Endothelial cell of umbilical vein (primary cell): ENCODE measurements around the gene LOXL1. TPM values are rescaled to one million over a fixed set of nuclear protein-coding genes. Genes with fewer than 3 reads are reported as not detected.

Source experiments
- BruUV-seq: library from RNA; stranded (reverse); fragments of 400-500 nt; replicated peaks from 2 replicates; lab custom pipeline; 2021; lab: Mats Ljungman, UMichigan
- CTCF ChIA-PET: fragments of 300-600, 350-600 bp; sonication (Branson Sonifier 250); formaldehyde crosslinking; loops from one replicate; lab custom pipeline; 2021; ENCODE audit warnings: antibody characterized with exemption, inconsistent platforms; lab: Charles Lee
- POLR2A ChIA-PET: fragments of 300-600, 350-600 bp; sonication (Branson Sonifier 250); formaldehyde crosslinking; loops from one replicate; lab custom pipeline; 2021; ENCODE audit warnings: antibody characterized with exemption, inconsistent platforms; lab: Charles Lee
- DNase-seq: peaks from one replicate; pipeline ENCODE4 v3.0.0-alpha.2; 2011; ENCODE audit warnings: low read depth, low spot score
- FAIRE-seq: peaks from 2 replicates; lab custom pipeline; 2011; peaks lifted over from hg19 to GRCh38; lab: Jason Lieb, UNC
- H2AFZ ChIP-seq: 2 replicates; pipeline ENCODE4 v1.6.0; 2012; ENCODE audit warnings: low read depth, low read length, control low read depth, inconsistent platforms
- H3K27ac ChIP-seq: 2 replicates; pipeline ENCODE4 v1.5.1; 2011; ENCODE audit warnings: low read depth, mild to moderate bottlenecking, control low read depth, low read length, moderate library complexity; ENCODE audit not compliant: insufficient read depth
- H3K27me3 ChIP-seq, 2 experiments: 2 replicates each; pipeline versions ENCODE4 v1.6.0 to v1.6.1; 2011; ENCODE audit warnings: low read length in 2 of 2, mixed read lengths in 1 of 2; ENCODE audit not compliant: control insufficient read depth in 2 of 2, insufficient read depth in 2 of 2
- H3K36me3 ChIP-seq, 2 experiments: 2 replicates in 1 of 2; 3 replicates in 1 of 2; pipeline ENCODE4 v1.5.1; 2011; ENCODE audit warnings: low read length in 2 of 2, mild to moderate bottlenecking in 1 of 2, moderate library complexity in 1 of 2; ENCODE audit not compliant: control insufficient read depth in 2 of 2, insufficient read depth in 2 of 2; ENCODE audit errors: extremely low read depth in 1 of 2
- H3K4me1 ChIP-seq: 3 replicates; pipeline ENCODE4 v1.5.1; 2011; ENCODE audit warnings: mild to moderate bottlenecking, low read length; ENCODE audit not compliant: control insufficient read depth, insufficient read depth; ENCODE audit errors: extremely low read depth
- H3K4me2 ChIP-seq: 2 replicates; pipeline ENCODE4 v1.6.1; 2011; ENCODE audit warnings: low read length, control low read depth, mixed read lengths; ENCODE audit not compliant: insufficient read depth
- H3K4me3 ChIP-seq, 3 experiments: fragments of 200-600 bp in 1 of 3; sonication (generic), shearing (Covaris generic) in 1 of 3; replicated peaks in 1 of 3; 2 replicates each; pipeline ENCODE4 v1.5.1; 2011 to 2016; ENCODE audit warnings: control low read depth in 3 of 3, low read length in 3 of 3, mild to moderate bottlenecking in 2 of 3, inconsistent platforms in 1 of 3, low read depth in 1 of 3, moderate library complexity in 1 of 3; ENCODE audit not compliant: insufficient read depth in 1 of 3
- H3K79me2 ChIP-seq: 2 replicates; pipeline ENCODE4 v1.6.0; 2012; ENCODE audit warnings: low read length, inconsistent platforms; ENCODE audit not compliant: control insufficient read depth, insufficient read depth
- H3K9ac ChIP-seq: replicated peaks from 2 replicates; pipeline ENCODE3; 2011; ENCODE audit warnings: low read length, control low read depth; ENCODE audit not compliant: insufficient read depth; ENCODE audit errors: extremely low read depth
- H3K9me1 ChIP-seq: replicated peaks from 3 replicates; pipeline ENCODE4 v1.6.0; 2011; ENCODE audit warnings: mild to moderate bottlenecking, low read length; ENCODE audit not compliant: control insufficient read depth, insufficient read depth; ENCODE audit errors: extremely low read depth
- H3K9me3 ChIP-seq: replicated peaks from 2 replicates; pipeline ENCODE4 v1.5.1; 2012; ENCODE audit warnings: low read length, inconsistent platforms; ENCODE audit not compliant: control insufficient read depth, insufficient read depth
- H4K20me1 ChIP-seq: replicated peaks from 2 replicates; pipeline ENCODE3; 2011; ENCODE audit warnings: mild to moderate bottlenecking, low read length; ENCODE audit not compliant: control insufficient read depth, insufficient read depth; ENCODE audit errors: extremely low read depth
- CTCF ChIP-seq, 2 donors: IDR thresholded peaks; 1 replicate in 1 of 2; 2 replicates in 1 of 2; pipeline ENCODE4 v1.5.1; 2011; ENCODE audit warnings: low read length in 2 of 2, mild to moderate bottlenecking in 2 of 2, moderate library complexity in 2 of 2, control low read depth in 1 of 2, inconsistent platforms in 1 of 2, low read depth in 1 of 2; ENCODE audit not compliant: insufficient read depth in 1 of 2; ENCODE audit errors: extremely low read depth in 1 of 2
- EZH2 ChIP-seq: IDR thresholded peaks from 2 replicates; pipeline ENCODE4 v1.6.1; 2012; ENCODE audit warnings: borderline replicate concordance, low read depth, mild to moderate bottlenecking, moderate library complexity, low read length, inconsistent platforms; ENCODE audit not compliant: severe bottlenecking
- FOS ChIP-seq: IDR thresholded peaks from 2 replicates; pipeline ENCODE4 v1.6.1; 2011; ENCODE audit warnings: mild to moderate bottlenecking, low read length, moderate library complexity, borderline replicate concordance; ENCODE audit not compliant: insufficient read depth
- GATA2 ChIP-seq: IDR thresholded peaks from 2 replicates; pipeline ENCODE4 v1.7.0; 2011; ENCODE audit warnings: low read depth, mild to moderate bottlenecking, moderate library complexity, mixed read lengths, low read length; ENCODE audit not compliant: insufficient read length, insufficient read depth
- JUN ChIP-seq: IDR thresholded peaks from 2 replicates; pipeline ENCODE4 v1.6.1; 2011; ENCODE audit warnings: borderline replicate concordance, low read depth; ENCODE audit not compliant: insufficient read length, insufficient read depth
- MAX ChIP-seq: IDR thresholded peaks from 2 replicates; pipeline ENCODE4 v1.6.1; 2011; ENCODE audit not compliant: insufficient read depth, insufficient read length
- MYC ChIP-seq: IDR thresholded peaks from one replicate; pipeline ENCODE4 v1.6.1; 2011; ENCODE audit warnings: mild to moderate bottlenecking, low read depth, low read length
- POLR2A ChIP-seq: IDR thresholded peaks from 2 replicates; pipeline ENCODE4 v1.6.1; 2012; ENCODE audit warnings: low read depth, mild to moderate bottlenecking, control low read depth, low read length
- POLR2AphosphoS5 ChIP-seq: IDR thresholded peaks from 2 replicates; pipeline ENCODE4 v1.6.1; 2012; ENCODE audit warnings: low read depth, mild to moderate bottlenecking, control low read depth, low read length, moderate library complexity; ENCODE audit not compliant: insufficient read depth
- dilution Hi-C: fragments of 300-500 bp; cut with MboI; formaldehyde crosslinking; loops from one replicate; pipeline ENCODE4 v1.15.0; 2019; ENCODE audit warnings: low sequenced_read_pairs; ENCODE audit not compliant: extremely low pct_ligation_motif_present
- intact Hi-C: fragments of 100-400 bp; cut with micrococcal nuclease; formaldehyde crosslinking; loops from one replicate; pipeline ENCODE4 v1.10.0; 2022
- polyA plus RNA-seq, 4 experiments: library from polyadenylated mRNA; depleted of rRNA in 3 of 4; stranded (reverse) in 3 of 4; unstranded in 1 of 4; fragments of >200 nt; gene quantifications; 2 replicates each; pipeline versions ENCODE4 v1.2.1 to v1.2.3, GENCODE V29; 2011 to 2012; ENCODE audit warnings: missing spikeins in 1 of 4
- total RNA-seq: library from RNA; stranded (reverse); gene quantifications from 2 replicates; pipeline ENCODE4 v1.2.3, GENCODE V29; 2021

LOXL1 gene
- total and polyA plus RNA-seq, 2 donors (not counting 3 experiments of a cell fraction or from before 2014, with no cell fraction given) = 5.2 to 14.4 TPM

- intact Hi-C loops (no loop called here), dilution Hi-C loops (no loop called here)
- Histone ChIP-seq H3K4me3 (no peak overlapping the region), H4K20me1 (no peaks in the 10 kb centered on the region), H3K9me1 (no peaks in the 10 kb centered on the region), H3K4me1 (peaks cover 9% of the 10 kb centered on the region), H3K27me3 (no peaks in the 10 kb centered on the region), H3K27ac (no peak overlapping the region), H3K79me2 (no peaks in the 10 kb centered on the region), H3K4me2 (no peak overlapping the region), H2AFZ (no peak overlapping the region), H3K9ac (no peak overlapping the region), H3K36me3 (no peaks in the 10 kb centered on the region), H3K9me3 (no peaks in the 10 kb centered on the region)
- no peak for DNase-seq
- FAIRE-seq = no peak
- TF ChIP-seq GATA2 (no peak), CTCF (IDR thresholded peaks at IDR 0.05; ENCODE audit: extremely low read depth in 1 of 2, insufficient read depth in 1 of 2, low read depth in 1 of 2, low read length in 2 of 2) (no peak), POLR2A (no peak), POLR2AphosphoS5 (no peak), EZH2 (no peak), MYC (no peak), FOS (no peak), MAX (no peak), JUN (no peak)
- ChIA-PET CTCF (interaction anchor here (0.9 to 2.7 kb wide), 5 partner anchors 8 to 358 kb away, joined by 3 to 19 read pairs (median 3); no protein-coding TSS in a partner anchor), POLR2A (no interaction called here)
- BruUV-seq = no TSS peak
Measured at GRCh38 chr15:73957276-73957675, 31.0 kb downstream of the LOXL1 start.
